Inflammatory macrophage (primary cell): Measurements from ENCODE around the gene NAALADL1.

Experiments used
- DNase-seq, 2 donors: peaks; one replicate each; pipeline ENCODE4 v3.0.0-alpha.2; 2020 to 2022

NAALADL1 gene

GRCh38 chr11:65078786-65079342 lies 20.5 kb upstream of the NAALADL1 start:
- DNase-seq: no peak

GRCh38 chr11:65078151-65078550 lies 19.8 kb upstream of the NAALADL1 start:
- peak; percentile 57 to 69 for DNase-seq

GRCh38 chr11:65077451-65077850 lies 19.1 kb upstream of the NAALADL1 start:
- DNase-seq: peak in 1 of 2 donors; percentile 59

GRCh38 chr11:65072631-65072966 lies 14.2 kb upstream of the NAALADL1 start:
- DNase-seq: no peak

GRCh38 chr11:65071907-65072630 lies 13.7 kb upstream of the NAALADL1 start:
- peak in 1 of 2 donors; percentile 25 for DNase-seq

- DNase-seq: peak in 1 of 2 donors; percentile 27
These were observed 10.9 kb upstream of the NAALADL1 start for GRCh38 chr11:65069217-65069616.

- no peak for DNase-seq
These were observed 9.1 kb upstream of the NAALADL1 start for GRCh38 chr11:65067446-65067845.

- no peak for DNase-seq
These were observed 8.5 kb upstream of the NAALADL1 start for GRCh38 chr11:65066805-65067291.

- no peak for DNase-seq
These were observed 8.0 kb upstream of the NAALADL1 start for GRCh38 chr11:65066315-65066714.

GRCh38 chr11:65065851-65066250 lies 7.5 kb upstream of the NAALADL1 start:
- DNase-seq: peak in 1 of 2 donors; percentile 31

GRCh38 chr11:65064847-65065240 lies 6.5 kb upstream of the NAALADL1 start:
- DNase-seq: no peak

- peak in 1 of 2 donors; percentile 20 for DNase-seq
These were observed 5.2 kb upstream of the NAALADL1 start for GRCh38 chr11:65063532-65063931.

GRCh38 chr11:65060913-65061408 lies 2.6 kb upstream of the NAALADL1 start:
- no peak for DNase-seq

- DNase-seq: no peak
These were observed 1.8 kb upstream of the NAALADL1 start for GRCh38 chr11:65059959-65060824.

GRCh38 chr11:65059523-65059922 lies 1.2 kb upstream of the NAALADL1 start:
- DNase-seq: no peak

GRCh38 chr11:65058012-65058411 lies 341 bp downstream of the NAALADL1 start:
- no peak for DNase-seq

GRCh38 chr11:65057526-65057925 lies 827 bp downstream of the NAALADL1 start:
- no peak for DNase-seq

GRCh38 chr11:65056999-65057398 lies 1.4 kb downstream of the NAALADL1 start:
- no peak for DNase-seq

- no peak for DNase-seq
These were observed 2.8 kb downstream of the NAALADL1 start for GRCh38 chr11:65055538-65055937.

- DNase-seq: no peak
These were observed 4.4 kb downstream of the NAALADL1 start for GRCh38 chr11:65053827-65054508.

GRCh38 chr11:65051398-65051858 lies 6.9 kb downstream of the NAALADL1 start:
- DNase-seq: no peak
